Activated CD8-positive, alpha-beta memory T cell treated with anti-CD3 and anti-CD28 coated beads, Interleukin-2, amount 10 ng/mL, durations not matched to agents 7 days and 5 days (primary cell): ENCODE measurements around the gene SENP3. TPM values are rescaled to one million over a fixed set of nuclear protein-coding genes. Genes with fewer than 3 reads are reported as not detected.

Experiments
- total RNA-seq, 2 experiments: library from RNA; stranded (reverse); gene quantifications; one replicate each; pipeline ENCODE4 v1.2.3, GENCODE V29; 2021

The SENP3 gene
- total RNA-seq, 2 experiments from 2014 or later: 55.7 to 70.9 TPM

Other genes starting within 250 kb of the SENP3 start
- 10 to 100 TPM; 83.7 to 85.1 TPM for gene GPS2, start 246.6 kb upstream of the SENP3 start, total RNA-seq
- gene NEURL4, start 232.6 kb upstream of the SENP3 start, total RNA-seq: 10 to 100 TPM; 43.7 to 44.8 TPM
- 100 to 1,000 TPM; 594 to 712 TPM for gene ACAP1, start 225.4 kb upstream of the SENP3 start, total RNA-seq
- gene KCTD11, start 209.8 kb upstream of the SENP3 start, total RNA-seq: 1 to 10 TPM; 6.0 to 6.1 TPM
- gene TMEM95, start 206.8 kb upstream of the SENP3 start, total RNA-seq: not detected
- gene TNK1, start 180.8 kb upstream of the SENP3 start, total RNA-seq: under 1 TPM; 0.54 to 0.61 TPM
- 10 to 100 TPM; 65.5 to 74.2 TPM for gene PLSCR3, start 167.4 kb upstream of the SENP3 start, total RNA-seq
- gene TMEM256, start 157.8 kb upstream of the SENP3 start, total RNA-seq: 10 to 100 TPM; 47.5 to 56.1 TPM
- gene NLGN2, start 154.1 kb upstream of the SENP3 start, total RNA-seq: 1 to 10 TPM; 2.0 to 3.5 TPM
- gene SPEM1, start 141.6 kb upstream of the SENP3 start, total RNA-seq: not detected
- not detected for gene SPEM2, start 136.3 kb upstream of the SENP3 start, total RNA-seq
- gene SPEM3, start 133.1 kb upstream of the SENP3 start, total RNA-seq: not detected
- 10 to 100 TPM; 13.9 to 16.7 TPM for gene TMEM102, start 126.5 kb upstream of the SENP3 start, total RNA-seq
- 1 to 10 TPM; 3.6 to 4.1 TPM for gene FGF11, start 122.4 kb upstream of the SENP3 start, total RNA-seq
- gene CHRNB1, start 116.9 kb upstream of the SENP3 start, total RNA-seq: 10 to 100 TPM; 10.4 to 13.1 TPM
- 10 to 100 TPM; 24.5 to 27.7 TPM for gene ZBTB4, start 82.3 kb upstream of the SENP3 start, total RNA-seq
- gene SLC35G6, start 80.5 kb upstream of the SENP3 start, total RNA-seq: not detected
- 100 to 1,000 TPM; 198 to 228 TPM for gene POLR2A, start 77.6 kb upstream of the SENP3 start, total RNA-seq
- gene TNFSF12, start 12.9 kb upstream of the SENP3 start, total RNA-seq: 10 to 100 TPM; 52.8 to 59.4 TPM
- gene TNFSF13, start 3.2 kb upstream of the SENP3 start, total RNA-seq: 1 to 10 TPM; 2.2 to 2.5 TPM
- 10 to 100 TPM in 1 of 2 experiments, 1 to 10 TPM in 1; 10.0 to 26.7 TPM for gene CD68, start 17.7 kb downstream of the SENP3 start, total RNA-seq
- 10 to 100 TPM; 57.6 to 76.9 TPM for gene MPDU1, start 21.9 kb downstream of the SENP3 start, total RNA-seq
- gene SOX15, start 28.2 kb downstream of the SENP3 start, total RNA-seq: under 1 TPM; 0.21 to 0.35 TPM
- 10 to 100 TPM; 30.7 to 40.5 TPM for gene FXR2, start 53.0 kb downstream of the SENP3 start, total RNA-seq
- gene SAT2, start 65.9 kb downstream of the SENP3 start, total RNA-seq: 10 to 100 TPM; 21.5 to 28.0 TPM
- not detected for gene SHBG, start 68.2 kb downstream of the SENP3 start, total RNA-seq
- gene ATP1B2, start 89.0 kb downstream of the SENP3 start, total RNA-seq: under 1 TPM in 1 of 2 experiments, not detected in 1; 0.47 TPM
- gene TP53, start 125.6 kb downstream of the SENP3 start, total RNA-seq: 100 to 1,000 TPM; 137 to 171 TPM
- gene WRAP53, start 126.6 kb downstream of the SENP3 start, total RNA-seq: 10 to 100 TPM; 28.0 to 29.0 TPM
- gene EFNB3, start 143.3 kb downstream of the SENP3 start, total RNA-seq: not detected
- gene DNAH2, start 155.8 kb downstream of the SENP3 start, total RNA-seq: not detected